ENCODE measurements around the gene IL7R. TPM values are rescaled to one million over a fixed set of nuclear protein-coding genes. Genes with fewer than 3 reads are reported as not detected.

The IL7R gene
- total and polyA plus RNA-seq, 2 donors (not counting 1 experiment from before 2014, with no cell fraction given) = 67.9 to 266 TPM

- no peak overlapping the region for H3K27ac ChIP-seq (ENCODE audit: insufficient read depth, low read length)
- H3K4me1 ChIP-seq (ENCODE audit: control insufficient read depth, extremely low read depth, insufficient read depth, low read length) = peaks cover 7% of the 10 kb centered on the region
- peak overlapping the region; percentile 37 to 51 (median 45) for H3K4me3 ChIP-seq (replicated peaks in 1 of 4; ENCODE audit: control extremely low read depth in 1 of 4, insufficient read depth in 1 of 4, low read depth in 3 of 4, low read length in 4 of 4)
- no peaks in the 10 kb centered on the region for H3K79me2 ChIP-seq (ENCODE audit: control insufficient read depth, insufficient read depth, low read length)
- no peak overlapping the region for H3K9ac ChIP-seq (ENCODE audit: insufficient read depth, low read length)
- H3K4me2 ChIP-seq (ENCODE audit: extremely low read depth, insufficient read depth, low read length) = peak overlapping the region; percentile 55
- H2AFZ ChIP-seq (ENCODE audit: low read length) = peak overlapping the region; percentile 83
- H3K36me3 ChIP-seq (ENCODE audit: control insufficient read depth, insufficient read depth, low read length) = no peaks in the 10 kb centered on the region
- no peaks in the 10 kb centered on the region for H4K20me1 ChIP-seq (ENCODE audit: control insufficient read depth, extremely low read depth, insufficient read depth, low read length)
- no peaks in the 10 kb centered on the region for H3K27me3 ChIP-seq (ENCODE audit: control insufficient read depth, insufficient read depth, low read length)
- TF ChIP-seq EZH2 (IDR thresholded peaks at IDR 0.05; ENCODE audit: low read length, missing control alignments) (no peak), CTCF (conservative IDR thresholded peaks at IDR 0.05 in 1 of 2, IDR thresholded peaks at IDR 0.05 in 1 of 2; ENCODE audit: low read depth in 1 of 2, low read length in 2 of 2) (no peak)
- H3K9me3 ChIP-seq (ENCODE audit: control insufficient read depth, insufficient read depth, low read depth, low read length) = no peaks in the 10 kb centered on the region
- peak; percentile 46 to 49 for DNase-seq (ENCODE audit: low read depth in 2 of 2)
Measured at GRCh38 chr5:35850967-35851680, 5.6 kb upstream of the IL7R start.

GRCh38 chr5:35852084-35852734, 4.5 kb upstream of the IL7R start:
- no peaks in the 10 kb centered on the region for H3K9me3 ChIP-seq (ENCODE audit: control insufficient read depth, insufficient read depth, low read depth, low read length)
- no peak overlapping the region for H3K9ac ChIP-seq (ENCODE audit: insufficient read depth, low read length)
- peak overlapping the region; percentile 32 for H2AFZ ChIP-seq (ENCODE audit: low read length)
- no peaks in the 10 kb centered on the region for H3K27me3 ChIP-seq (ENCODE audit: control insufficient read depth, insufficient read depth, low read length)
- H3K4me1 ChIP-seq (ENCODE audit: control insufficient read depth, extremely low read depth, insufficient read depth, low read length) = peaks cover 10% of the 10 kb centered on the region
- no peaks in the 10 kb centered on the region for H3K36me3 ChIP-seq (ENCODE audit: control insufficient read depth, insufficient read depth, low read length)
- peak in 1 of 2 donors; percentile 13 for DNase-seq (ENCODE audit: low read depth in 2 of 2)
- peak overlapping the region; percentile 15 for H3K4me2 ChIP-seq (ENCODE audit: extremely low read depth, insufficient read depth, low read length)
- no peaks in the 10 kb centered on the region for H4K20me1 ChIP-seq (ENCODE audit: control insufficient read depth, extremely low read depth, insufficient read depth, low read length)
- no peak overlapping the region for H3K4me3 ChIP-seq (replicated peaks in 1 of 4; ENCODE audit: control extremely low read depth in 1 of 4, insufficient read depth in 1 of 4, low read depth in 3 of 4, low read length in 4 of 4)
- no peak overlapping the region for H3K27ac ChIP-seq (ENCODE audit: insufficient read depth, low read length)
- TF ChIP-seq EZH2 (IDR thresholded peaks at IDR 0.05; ENCODE audit: low read length, missing control alignments) (no peak), CTCF (conservative IDR thresholded peaks at IDR 0.05 in 1 of 2, IDR thresholded peaks at IDR 0.05 in 1 of 2; ENCODE audit: low read depth in 1 of 2, low read length in 2 of 2) (no peak)
- H3K79me2 ChIP-seq (ENCODE audit: control insufficient read depth, insufficient read depth, low read length) = no peaks in the 10 kb centered on the region

- Histone ChIP-seq H3K4me3 (replicated peaks in 1 of 4; ENCODE audit: control extremely low read depth in 1 of 4, insufficient read depth in 1 of 4, low read depth in 3 of 4, low read length in 4 of 4) (no peak overlapping the region), H3K9ac (ENCODE audit: insufficient read depth, low read length) (no peak overlapping the region), H2AFZ (ENCODE audit: low read length) (no peak overlapping the region), H3K27me3 (ENCODE audit: control insufficient read depth, insufficient read depth, low read length) (no peaks in the 10 kb centered on the region), H3K79me2 (ENCODE audit: control insufficient read depth, insufficient read depth, low read length) (no peaks in the 10 kb centered on the region), H3K4me2 (ENCODE audit: extremely low read depth, insufficient read depth, low read length) (peak overlapping the region; percentile 15), H3K27ac (ENCODE audit: insufficient read depth, low read length) (no peak overlapping the region), H3K36me3 (ENCODE audit: control insufficient read depth, insufficient read depth, low read length) (no peaks in the 10 kb centered on the region), H4K20me1 (ENCODE audit: control insufficient read depth, extremely low read depth, insufficient read depth, low read length) (no peaks in the 10 kb centered on the region), H3K4me1 (ENCODE audit: control insufficient read depth, extremely low read depth, insufficient read depth, low read length) (peaks cover 10% of the 10 kb centered on the region), H3K9me3 (ENCODE audit: control insufficient read depth, insufficient read depth, low read depth, low read length) (no peaks in the 10 kb centered on the region)
- no peak for TF ChIP-seq EZH2 (IDR thresholded peaks at IDR 0.05; ENCODE audit: low read length, missing control alignments)
- TF ChIP-seq CTCF (conservative IDR thresholded peaks at IDR 0.05 in 1 of 2, IDR thresholded peaks at IDR 0.05 in 1 of 2; ENCODE audit: low read depth in 1 of 2, low read length in 2 of 2) = no peak
- DNase-seq (ENCODE audit: low read depth in 2 of 2) = no peak
Measured at GRCh38 chr5:35852773-35853172, 3.9 kb upstream of the IL7R start.
